Measurements from ENCODE around the gene RBM23.
A peak's percentile ranks its signal among the peaks of the same experiment; 100 is the strongest.
"Not testable (repeated sequence)": the region's sequence is repeated elsewhere in the genome, so short reads cannot be mapped to it uniquely, and the experiment has no call there.

The RBM23 gene

GRCh38 chr14:22952418-22952817 is 33.5 kb upstream of the RBM23 start:
- peaks cover 16 to 41% of the 10 kb centered on the region in 2 experiments; a peak in 2 of 3 replicates for H3K36me3 ChIP-seq (ENCODE audit: control insufficient read depth in 2 of 2, insufficient read depth in 1 of 2, low read length in 2 of 2)
- no peaks in the 10 kb centered on the region for H3K9me3 ChIP-seq (ENCODE audit: control insufficient read depth, insufficient read depth, low read depth, low read length)
- TF ChIP-seq, protein P1, sequence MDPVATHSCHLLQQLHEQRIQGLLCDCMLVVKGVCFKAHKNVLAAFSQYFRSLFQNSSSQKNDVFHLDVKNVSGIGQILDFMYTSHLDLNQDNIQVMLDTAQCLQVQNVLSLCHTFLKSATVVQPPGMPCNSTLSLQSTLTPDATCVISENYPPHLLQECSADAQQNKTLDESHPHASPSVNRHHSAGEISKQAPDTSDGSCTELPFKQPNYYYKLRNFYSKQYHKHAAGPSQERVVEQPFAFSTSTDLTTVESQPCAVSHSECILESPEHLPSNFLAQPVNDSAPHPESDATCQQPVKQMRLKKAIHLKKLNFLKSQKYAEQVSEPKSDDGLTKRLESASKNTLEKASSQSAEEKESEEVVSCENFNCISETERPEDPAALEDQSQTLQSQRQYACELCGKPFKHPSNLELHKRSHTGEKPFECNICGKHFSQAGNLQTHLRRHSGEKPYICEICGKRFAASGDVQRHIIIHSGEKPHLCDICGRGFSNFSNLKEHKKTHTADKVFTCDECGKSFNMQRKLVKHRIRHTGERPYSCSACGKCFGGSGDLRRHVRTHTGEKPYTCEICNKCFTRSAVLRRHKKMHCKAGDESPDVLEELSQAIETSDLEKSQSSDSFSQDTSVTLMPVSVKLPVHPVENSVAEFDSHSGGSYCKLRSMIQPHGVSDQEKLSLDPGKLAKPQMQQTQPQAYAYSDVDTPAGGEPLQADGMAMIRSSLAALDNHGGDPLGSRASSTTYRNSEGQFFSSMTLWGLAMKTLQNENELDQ (tag by site-specific recombination; IDR thresholded peaks at IDR 0.05; ENCODE audit: low read depth), result no peak
- TF ChIP-seq ZNF157 (tag by site-specific recombination; IDR thresholded peaks at IDR 0.05), result no peak
- H3K4me1 ChIP-seq (ENCODE audit: control insufficient read depth, insufficient read depth, low read length), result no peaks in the 10 kb centered on the region
- ChIA-PET CTCF (interaction anchor here (0.9 to 1.3 kb wide), 2 partner anchors 23 to 30 kb away, joined by 3 to 4 read pairs; partner anchors contain the start of gene AJUBA), POLR2A (no interaction called here)
- H3K4me3 ChIP-seq (ENCODE audit: low read depth, low read length), result no peak overlapping the region
- no peak overlapping the region for H3K27ac ChIP-seq (ENCODE audit: extremely low read depth, low read depth, low read length)

- H3K36me3 ChIP-seq (ENCODE audit: control insufficient read depth in 2 of 2, insufficient read depth in 1 of 2, low read length in 2 of 2), result peaks cover 22 to 47% of the 10 kb centered on the region in 2 experiments
- not testable (repeated sequence) for H3K4me3 ChIP-seq (ENCODE audit: low read depth, low read length); H3K27ac ChIP-seq (ENCODE audit: extremely low read depth, low read depth, low read length); H3K9me3 ChIP-seq (ENCODE audit: control insufficient read depth, insufficient read depth, low read depth, low read length); H3K4me1 ChIP-seq (ENCODE audit: control insufficient read depth, insufficient read depth, low read length)
- ChIA-PET POLR2A (interaction anchor here (0.5 kb wide), 1 partner anchor 75 kb away, joined by 4 read pairs; no protein-coding TSS in a partner anchor), CTCF (interaction anchor here (0.5 to 1.5 kb wide), 5 partner anchors 21 to 141 kb away, joined by 3 to 4 read pairs (median 3); partner anchors contain the start of gene AJUBA)
Observed at GRCh38 chr14:22951795-22952194, 32.8 kb upstream of the RBM23 start.

DNA sequence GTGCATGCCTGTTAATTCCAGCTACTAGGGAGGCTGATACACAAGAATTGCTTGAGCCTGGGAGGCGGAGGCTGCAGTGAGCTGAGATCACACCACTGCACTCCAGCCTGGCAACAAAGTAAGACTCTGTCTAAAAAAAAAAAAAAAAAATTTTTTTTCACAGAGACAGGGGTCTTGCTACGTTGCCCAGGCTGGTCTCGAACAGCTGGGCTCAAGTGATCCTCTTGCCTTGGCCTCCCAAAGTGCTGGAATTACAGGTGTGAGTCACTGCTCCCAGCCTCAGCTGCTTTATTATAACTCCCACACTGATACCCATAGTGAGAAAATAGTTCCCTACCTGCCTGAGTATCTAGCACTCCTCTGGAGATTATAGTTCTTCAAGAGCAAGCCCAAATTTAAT is 26.7 kb upstream of the RBM23 start:
- POLR2A ChIA-PET, result interaction anchor here (0.8 kb wide), 2 partner anchors 11 to 13 kb away, joined by 3 read pairs; partner anchors contain the start of gene HAUS4
- CTCF ChIA-PET, result interaction anchor here (0.8 to 2.5 kb wide), 5 partner anchors 14 to 49 kb away, joined by 3 to 11 read pairs (median 4); no protein-coding TSS in a partner anchor
- peaks cover 32 to 35% of the 10 kb centered on the region in 2 experiments for H3K36me3 ChIP-seq (ENCODE audit: control insufficient read depth in 2 of 2, insufficient read depth in 1 of 2, low read length in 2 of 2)
- no peaks in the 10 kb centered on the region for H3K9me3 ChIP-seq (ENCODE audit: control insufficient read depth, insufficient read depth, low read depth, low read length)
- no peak overlapping the region for H3K27ac ChIP-seq (ENCODE audit: extremely low read depth, low read depth, low read length)
- no peak overlapping the region for H3K4me3 ChIP-seq (ENCODE audit: low read depth, low read length)
- TF ChIP-seq BCL6B (tag by site-specific recombination; IDR thresholded peaks at IDR 0.05) (no peak), ZNF202 (tag by site-specific recombination; IDR thresholded peaks at IDR 0.05; ENCODE audit: borderline replicate concordance) (no peak), ZFP41 (tag by site-specific recombination; IDR thresholded peaks at IDR 0.05; ENCODE audit: borderline replicate concordance) (no peak), ZBTB11 (tag by site-specific recombination; conservative IDR thresholded peaks at IDR 0.05; ENCODE audit: low read depth) (no peak), ZNF121 (tag by site-specific recombination; IDR thresholded peaks at IDR 0.05) (peak; percentile 76)
- TF ChIP-seq, protein P2, sequence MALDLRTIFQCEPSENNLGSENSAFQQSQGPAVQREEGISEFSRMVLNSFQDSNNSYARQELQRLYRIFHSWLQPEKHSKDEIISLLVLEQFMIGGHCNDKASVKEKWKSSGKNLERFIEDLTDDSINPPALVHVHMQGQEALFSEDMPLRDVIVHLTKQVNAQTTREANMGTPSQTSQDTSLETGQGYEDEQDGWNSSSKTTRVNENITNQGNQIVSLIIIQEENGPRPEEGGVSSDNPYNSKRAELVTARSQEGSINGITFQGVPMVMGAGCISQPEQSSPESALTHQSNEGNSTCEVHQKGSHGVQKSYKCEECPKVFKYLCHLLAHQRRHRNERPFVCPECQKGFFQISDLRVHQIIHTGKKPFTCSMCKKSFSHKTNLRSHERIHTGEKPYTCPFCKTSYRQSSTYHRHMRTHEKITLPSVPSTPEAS (tag by site-specific recombination; IDR thresholded peaks at IDR 0.05), result no peak
- H3K4me1 ChIP-seq (ENCODE audit: control insufficient read depth, insufficient read depth, low read length), result no peaks in the 10 kb centered on the region
